Fibroblast of lung (primary cell): Measurements from ENCODE around the gene TOP1.

Source experiments
- CTCF ChIP-seq, 2 donors: IDR thresholded peaks in 1 of 2; conservative IDR thresholded peaks in 1 of 2; 1 replicate in 1 of 2; 2 replicates in 1 of 2; pipeline ENCODE4 v1.5.1; 2011 to 2012; ENCODE audit warnings: low read length in 2 of 2, control low read depth in 1 of 2, inconsistent platforms in 1 of 2, low read depth in 1 of 2, mild to moderate bottlenecking in 1 of 2
- EZH2 ChIP-seq: IDR thresholded peaks from 2 replicates; pipeline ENCODE4 v1.5.1; 2012; ENCODE audit warnings: low read length, control low read depth, mild to moderate bottlenecking; ENCODE audit errors: missing control alignments

DNA sequence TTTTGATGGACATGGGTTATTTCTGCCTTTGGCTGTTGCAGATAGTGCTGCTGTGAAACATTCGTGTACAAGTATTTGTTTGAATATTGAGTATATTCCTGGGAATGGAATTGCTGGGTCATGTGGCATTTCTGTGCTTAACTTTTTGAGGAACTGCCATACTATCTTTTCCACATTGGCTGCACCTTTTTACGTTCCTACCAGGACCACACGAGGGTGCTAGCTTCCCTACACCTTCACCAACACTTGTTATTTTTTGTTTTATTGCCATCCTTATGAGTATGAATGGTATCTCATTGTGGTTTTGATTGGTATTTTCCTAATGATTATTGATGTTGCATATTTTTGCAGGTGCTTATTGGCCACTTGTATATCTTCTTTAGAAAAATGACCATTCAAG, 60.9 kb downstream of the TOP1 start:
- TF ChIP-seq CTCF (conservative IDR thresholded peaks at IDR 0.05 in 1 of 2, IDR thresholded peaks at IDR 0.05 in 1 of 2; ENCODE audit: low read depth in 1 of 2, low read length in 2 of 2) = no peak
- TF ChIP-seq EZH2 = no peak
